Activated CD4-positive, CD25-positive, alpha-beta regulatory T cell treated with anti-CD3 and anti-CD28 coated beads, Interleukin-2, amount 50 U/mL, for 16 hours (primary cell): ENCODE measurements around the gene TNC.

ENCODE experiments used
- DNase-seq: peaks from one replicate; pipeline ENCODE4 v3.0.0-alpha.2; 2020; ENCODE audit warnings: low read depth, low spot score

Gene TNC

DNA sequence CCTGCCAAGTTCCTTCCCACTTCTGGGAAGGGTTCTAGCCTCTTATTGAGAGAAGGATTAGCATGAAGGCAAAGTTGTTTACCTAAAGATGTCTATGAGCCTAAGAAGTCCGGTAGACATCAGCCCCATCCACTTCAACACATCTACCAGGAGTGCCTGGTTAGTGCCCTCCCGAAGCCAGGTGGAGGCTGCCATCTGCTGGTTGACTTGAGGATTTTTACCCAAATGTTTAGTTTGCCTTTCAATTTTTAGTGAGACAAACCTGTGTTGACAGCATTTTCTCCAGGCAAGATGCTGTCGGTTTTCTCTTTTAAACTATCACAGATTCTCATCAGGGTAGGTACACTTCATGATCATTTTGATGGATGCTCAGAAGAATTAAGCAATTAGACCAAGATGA is 104.0 kb downstream of the TNC start:
- peak; percentile 69 for DNase-seq

DNA sequence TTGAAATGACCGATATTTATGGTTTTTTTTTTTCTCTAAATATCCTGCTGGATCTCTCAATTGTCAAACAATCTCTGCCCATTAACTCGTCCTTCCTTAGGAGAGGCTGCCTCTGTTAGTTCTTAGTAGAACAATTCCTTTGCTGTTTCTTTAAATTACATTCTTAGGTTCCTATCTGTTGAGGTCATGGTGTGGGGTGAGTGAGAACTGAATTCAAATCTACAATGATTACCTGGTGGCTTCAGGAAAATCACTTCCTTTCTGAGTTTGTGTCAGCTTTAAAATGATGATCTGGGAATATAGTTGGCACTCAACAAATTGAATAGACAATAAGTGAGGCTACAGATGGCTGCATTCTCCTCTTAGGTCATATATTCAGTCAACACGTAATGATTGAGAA is 105.5 kb downstream of the TNC start:
- no peak for DNase-seq

DNA sequence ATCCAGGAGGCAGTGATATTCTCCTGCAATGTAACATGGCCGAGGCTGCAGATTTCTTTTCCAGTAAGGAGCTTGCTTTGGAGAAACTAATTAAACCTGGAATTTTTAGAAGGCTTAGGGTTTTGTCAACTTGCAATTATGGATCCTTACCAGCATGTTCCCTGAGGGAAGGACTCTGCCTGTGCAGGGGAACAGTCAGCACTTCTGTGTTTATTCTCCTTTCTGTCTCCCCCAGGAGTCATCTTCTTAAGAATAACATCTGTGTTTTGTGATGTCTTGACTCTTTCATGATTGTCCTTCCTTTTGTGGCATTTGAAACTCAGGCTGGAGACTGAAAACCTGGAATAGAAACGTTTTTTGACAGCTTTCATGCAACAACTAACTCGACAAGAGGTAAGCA is 107.1 kb downstream of the TNC start:
- no peak for DNase-seq

DNA sequence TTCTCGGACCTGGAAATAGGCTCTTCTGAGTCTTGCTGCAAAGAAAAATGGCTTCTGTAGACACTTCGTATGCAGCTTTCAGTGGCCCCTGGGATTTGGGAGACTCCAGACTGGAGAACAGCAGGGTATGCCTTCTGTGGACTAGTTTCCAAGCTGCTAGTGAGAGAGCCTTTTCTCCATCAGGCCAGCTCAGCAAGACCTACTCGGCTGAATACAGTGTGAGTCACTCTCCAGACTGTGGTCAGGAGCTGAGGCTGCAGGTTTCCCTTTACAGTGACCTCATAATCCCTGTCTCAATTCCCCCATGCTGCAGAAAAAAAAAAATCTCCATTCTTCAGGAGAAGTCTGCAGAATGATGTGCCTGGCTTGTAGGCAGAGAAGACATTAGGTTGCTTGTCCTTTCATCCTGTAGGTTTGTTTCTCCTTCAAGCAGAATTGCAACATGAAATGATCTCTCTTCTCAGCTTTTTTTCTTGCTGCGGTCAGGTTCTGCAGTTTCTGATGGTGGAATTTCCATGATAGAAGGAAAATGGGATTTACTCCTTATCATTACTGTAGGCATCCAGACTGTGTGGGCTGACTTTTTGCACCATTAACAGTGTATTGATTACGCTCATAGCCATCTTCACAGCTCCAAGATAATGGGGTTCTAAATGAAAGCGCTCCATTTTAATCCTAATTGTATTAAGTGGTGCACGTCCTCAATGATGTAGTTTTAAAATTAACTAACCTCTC is 109.3 kb downstream of the TNC start:
- DNase-seq = no peak

DNA sequence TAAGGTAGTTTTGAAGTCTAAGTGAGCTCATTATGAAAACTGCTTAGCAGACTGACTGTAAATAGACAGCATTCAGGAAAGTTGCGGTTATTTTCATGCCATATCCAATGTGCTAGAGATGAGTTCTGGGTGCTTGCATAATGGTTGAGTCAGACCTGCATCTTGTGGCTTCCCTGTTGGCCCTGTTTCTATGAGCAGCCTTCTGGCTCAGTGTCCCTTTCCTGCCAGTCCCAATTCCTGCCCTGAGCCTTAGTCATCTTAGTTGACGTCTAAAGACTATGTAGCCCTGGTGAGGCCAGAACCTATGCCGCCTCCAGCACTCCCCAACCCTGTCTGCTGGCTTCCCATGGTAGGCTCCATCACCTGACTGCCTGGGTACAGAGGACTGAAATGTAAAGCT is 111.3 kb downstream of the TNC start:
- no peak for DNase-seq

DNA sequence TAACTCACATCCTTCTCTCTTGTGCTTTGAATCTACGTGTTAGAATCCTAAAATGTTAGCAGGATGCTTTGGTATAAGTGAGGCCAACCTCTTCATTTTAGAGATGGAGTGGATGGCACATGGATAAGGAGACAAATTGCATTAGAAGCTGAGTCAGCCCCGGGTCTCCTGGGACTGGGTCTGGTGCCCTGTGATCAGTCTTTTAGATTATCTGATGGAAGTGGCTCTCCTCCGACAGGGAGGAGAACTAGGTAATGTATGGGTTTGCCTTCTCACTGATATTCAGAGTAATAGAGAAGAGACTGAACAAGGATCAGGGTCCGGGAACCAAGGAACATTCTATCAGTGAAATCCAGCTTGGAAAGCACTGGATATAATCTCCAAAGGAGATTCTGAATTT is 112.6 kb downstream of the TNC start:
- no peak for DNase-seq

DNA sequence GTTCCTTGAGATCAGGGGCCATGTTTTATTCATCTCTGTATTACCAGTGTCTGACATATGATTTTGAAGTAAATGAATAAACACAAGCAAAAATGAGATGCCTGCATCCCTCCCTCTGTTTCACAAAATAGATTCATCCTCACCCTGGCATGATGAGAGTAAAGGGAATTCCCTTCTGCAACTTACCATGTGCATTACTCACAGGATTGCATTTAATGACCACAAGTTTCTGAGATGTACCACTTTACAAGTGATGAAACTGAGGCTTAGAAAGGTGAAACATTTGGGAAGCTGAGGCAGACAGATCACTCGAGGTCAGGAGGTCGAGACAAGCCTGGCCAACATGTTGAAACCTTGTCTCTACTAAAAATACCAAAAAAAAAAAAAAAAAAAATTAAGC is 113.4 kb downstream of the TNC start:
- DNase-seq = no peak

DNA sequence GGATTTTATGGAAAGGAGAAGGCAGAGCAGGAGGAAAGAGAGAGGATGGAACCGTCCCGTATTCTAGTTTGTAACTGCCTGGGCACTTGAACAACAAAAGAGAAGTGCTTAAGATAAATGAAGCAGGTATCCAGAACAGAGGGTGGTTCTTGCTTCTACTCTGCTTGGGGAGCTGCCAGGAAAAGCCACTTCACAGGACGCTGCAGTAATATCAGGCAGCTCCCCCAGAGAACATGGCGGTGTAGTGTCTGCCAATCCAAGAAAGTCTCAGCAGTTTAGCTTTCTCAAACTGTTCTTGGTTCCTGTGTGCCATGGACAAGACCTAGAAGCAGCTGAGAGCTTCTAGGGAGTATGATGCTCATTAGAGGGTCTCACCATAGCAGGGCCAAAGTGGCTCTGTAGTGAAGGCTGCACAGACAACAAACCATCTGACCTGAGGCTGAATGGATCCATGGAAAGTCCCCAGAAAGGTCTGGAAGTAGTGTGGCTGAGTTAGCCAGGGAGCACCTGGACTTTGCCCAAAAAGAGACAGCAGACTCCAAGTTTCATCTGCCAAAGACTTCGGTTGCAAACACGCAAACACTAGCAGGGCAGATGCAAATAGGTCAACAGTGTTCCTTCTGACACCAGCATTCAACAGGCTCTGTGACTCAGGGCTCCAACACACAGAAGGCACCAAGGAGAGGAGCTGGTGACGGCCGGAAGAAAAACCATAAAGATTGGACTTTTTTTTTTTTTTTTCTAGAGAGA is 115.4 kb downstream of the TNC start:
- DNase-seq = no peak

DNA sequence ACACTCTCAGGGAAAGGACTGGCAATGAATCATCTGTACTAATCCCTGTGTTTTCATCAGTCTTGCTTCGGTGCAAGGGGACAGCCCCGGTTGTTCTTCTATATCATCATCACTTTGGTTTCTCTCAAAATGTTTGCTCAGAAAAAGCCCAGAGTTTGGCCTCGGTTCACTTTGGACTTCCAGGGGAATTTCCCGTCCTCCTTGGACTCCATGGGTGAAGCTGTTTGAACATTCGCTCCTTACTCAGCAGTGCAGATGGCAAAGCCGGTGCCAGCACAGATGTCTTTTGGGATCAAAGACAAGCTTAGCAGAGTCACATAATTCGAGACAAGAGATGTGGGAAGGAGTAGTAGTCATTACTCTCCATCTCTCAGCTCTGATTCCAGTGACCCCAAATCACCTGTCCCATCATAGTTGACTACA is 117.7 kb downstream of the TNC start:
- DNase-seq = no peak

DNA sequence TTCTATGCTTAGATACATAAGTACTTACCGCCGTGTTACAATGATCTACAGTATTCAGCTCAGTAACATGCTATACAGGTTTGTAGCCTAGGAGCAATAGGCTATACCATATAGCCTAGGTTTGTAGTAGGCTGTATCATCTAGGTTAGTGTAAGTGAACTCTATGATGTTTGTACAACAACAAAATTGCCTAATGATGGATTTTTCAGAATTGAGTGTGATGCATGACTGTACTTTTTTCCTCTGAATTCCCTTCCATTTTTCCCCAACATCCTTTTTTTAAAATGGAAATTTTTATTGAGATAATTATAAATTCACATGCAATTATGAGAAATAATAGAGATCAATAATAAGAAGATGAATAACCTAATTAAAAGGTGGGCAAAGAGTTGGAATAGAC is 119.6 kb downstream of the TNC start:
- DNase-seq = no peak

DNA sequence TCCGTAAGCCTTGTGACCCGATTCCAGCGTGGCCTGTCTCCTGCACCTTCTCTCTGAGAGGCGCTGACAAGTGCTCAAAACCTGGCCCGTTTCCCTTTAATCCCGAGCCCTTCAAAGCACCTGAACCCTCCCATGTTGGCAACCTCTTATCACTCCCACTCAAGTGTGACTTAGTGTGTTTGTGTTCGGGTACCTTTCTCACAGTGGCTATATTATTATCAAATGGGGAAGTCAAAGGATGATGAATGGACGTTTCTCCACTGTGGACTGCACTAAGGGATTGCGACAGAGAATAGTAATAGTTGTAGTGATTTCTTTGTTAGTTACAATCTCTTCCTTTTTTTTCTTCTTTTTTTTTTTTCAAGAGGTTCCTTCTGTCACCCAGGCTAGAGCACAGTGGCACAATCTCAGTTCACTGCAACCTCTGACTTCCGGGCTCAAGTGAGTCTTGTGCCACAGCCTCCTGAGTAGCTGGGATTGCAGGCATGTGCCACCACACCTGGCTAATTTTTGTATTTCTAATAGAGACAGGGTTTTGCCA is 122.2 kb downstream of the TNC start:
- DNase-seq = no peak

DNA sequence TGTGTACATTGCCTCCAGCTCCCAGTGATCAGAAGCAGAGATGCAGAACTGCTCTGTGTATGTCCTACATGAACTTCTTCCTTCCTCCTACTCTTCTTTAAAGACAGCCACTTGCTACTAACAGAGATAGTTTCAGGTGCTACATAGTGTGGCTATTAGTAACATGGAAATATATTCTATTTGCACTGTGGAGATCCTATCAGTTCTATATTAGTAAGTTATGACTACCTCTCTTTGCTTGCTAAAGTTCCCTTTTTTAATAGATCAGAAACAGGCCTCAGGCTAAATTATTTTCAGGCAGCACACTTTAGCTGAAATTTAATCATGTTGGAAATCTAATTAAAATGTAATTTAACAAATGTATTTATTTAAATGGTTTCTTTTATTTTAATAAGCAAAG is 123.2 kb downstream of the TNC start:
- no peak for DNase-seq

DNA sequence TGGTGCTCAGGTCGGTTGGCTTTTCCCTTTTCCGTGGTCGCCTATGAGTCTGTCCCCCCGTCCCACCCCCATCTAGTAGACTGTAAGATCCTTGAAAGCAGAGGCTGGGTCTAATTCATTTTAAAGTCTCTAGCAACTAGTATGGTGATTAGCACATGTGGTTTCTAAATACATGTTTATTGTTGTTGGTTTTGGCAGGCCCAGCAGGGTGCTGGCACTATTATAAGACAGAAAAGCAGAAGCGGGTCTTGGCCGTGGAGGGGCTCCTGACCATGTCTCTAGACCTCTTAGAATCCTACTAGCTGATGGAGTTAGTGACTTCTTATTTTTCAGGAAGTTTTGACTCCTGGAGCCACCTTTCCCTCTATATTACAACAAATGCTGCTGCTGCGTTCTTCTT is 126.1 kb downstream of the TNC start:
- no peak for DNase-seq

DNA sequence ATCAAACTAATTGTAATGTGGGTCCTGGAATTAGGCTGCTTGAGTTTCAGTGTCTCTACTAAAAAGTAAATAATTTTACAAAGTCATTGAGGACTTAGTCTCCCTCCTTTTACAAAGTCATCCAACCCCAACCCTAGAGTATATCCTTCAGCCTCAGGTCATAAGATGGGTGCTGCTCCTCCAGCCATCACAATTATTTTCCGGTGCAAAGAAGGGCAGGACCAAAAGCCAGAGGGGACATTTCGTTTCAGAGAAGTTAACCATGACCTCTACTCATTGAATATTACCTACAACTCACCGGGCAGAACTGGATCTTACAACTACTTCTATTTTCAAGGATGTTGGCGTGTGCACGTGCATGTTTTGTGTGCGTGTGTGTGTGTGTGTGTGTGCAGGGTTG is 127.1 kb downstream of the TNC start:
- DNase-seq = no peak

DNA sequence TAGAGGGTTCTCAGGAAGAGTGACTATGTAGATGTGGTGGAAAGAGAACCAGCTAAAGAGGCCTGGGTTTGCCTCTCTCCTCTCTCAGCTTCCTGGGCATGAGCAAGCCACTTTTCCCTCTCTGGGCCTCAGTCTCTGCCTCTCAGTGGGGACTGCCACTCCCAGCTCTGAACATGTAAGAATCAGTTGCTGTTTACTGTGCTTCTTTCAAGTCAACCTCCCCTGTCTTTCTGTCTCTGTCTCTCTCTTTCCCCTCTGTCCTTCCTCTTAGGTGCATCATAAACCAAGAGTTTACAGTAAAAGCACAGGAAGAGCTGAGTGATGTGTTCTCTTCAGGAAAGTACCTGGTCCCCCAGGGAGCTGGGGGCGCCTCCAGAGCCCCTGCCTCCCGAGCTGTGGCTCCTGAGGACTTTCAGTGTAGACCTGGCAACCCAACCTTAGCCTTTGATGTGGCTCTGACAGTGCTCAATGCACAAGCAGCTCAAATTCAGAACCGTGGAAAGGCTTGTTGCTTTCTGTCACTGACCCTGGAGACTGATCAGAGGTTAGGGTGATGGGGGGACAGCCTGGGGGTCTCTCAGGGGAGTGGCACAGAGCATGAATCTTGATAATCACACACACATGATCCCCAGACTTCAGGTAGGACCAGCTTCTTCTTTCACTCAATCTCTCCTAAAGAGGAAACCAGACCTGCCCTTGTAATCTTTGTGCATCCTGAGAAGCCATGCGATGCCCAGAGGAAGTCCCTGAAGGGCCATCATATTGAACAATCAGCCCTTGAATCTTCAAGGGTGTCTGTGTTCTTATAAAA is 128.2 kb downstream of the TNC start:
- DNase-seq = no peak

DNA sequence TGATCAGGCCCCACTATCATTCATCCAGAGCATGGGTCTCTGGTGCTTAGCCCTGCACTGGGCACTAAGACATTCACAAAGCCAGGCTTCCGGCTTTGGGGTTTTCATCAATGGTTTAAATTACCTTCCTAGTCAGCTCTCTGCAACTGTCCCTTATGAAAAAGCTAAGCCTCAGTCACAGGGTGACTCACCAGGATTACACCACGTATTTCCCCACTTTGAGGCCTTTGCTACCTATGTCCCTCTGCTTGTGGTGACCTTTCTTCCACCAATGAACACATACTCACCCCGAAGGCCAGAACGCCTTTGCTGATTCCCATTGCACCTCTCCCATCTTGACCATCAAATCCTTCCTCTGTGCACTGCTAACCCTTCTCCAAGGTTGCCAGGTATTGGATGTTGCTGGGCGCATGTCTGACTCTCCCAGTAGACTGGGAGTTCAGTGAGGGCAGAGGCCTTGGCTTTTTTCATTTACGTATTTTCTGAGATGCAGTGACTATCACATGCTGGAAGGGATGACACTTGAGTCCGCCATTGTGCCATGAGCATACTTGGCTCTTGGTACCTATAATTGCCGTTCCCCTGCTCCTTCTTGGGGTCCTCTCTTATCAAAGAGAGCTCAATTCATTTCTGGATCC is 128.9 kb downstream of the TNC start:
- DNase-seq = no peak

DNA sequence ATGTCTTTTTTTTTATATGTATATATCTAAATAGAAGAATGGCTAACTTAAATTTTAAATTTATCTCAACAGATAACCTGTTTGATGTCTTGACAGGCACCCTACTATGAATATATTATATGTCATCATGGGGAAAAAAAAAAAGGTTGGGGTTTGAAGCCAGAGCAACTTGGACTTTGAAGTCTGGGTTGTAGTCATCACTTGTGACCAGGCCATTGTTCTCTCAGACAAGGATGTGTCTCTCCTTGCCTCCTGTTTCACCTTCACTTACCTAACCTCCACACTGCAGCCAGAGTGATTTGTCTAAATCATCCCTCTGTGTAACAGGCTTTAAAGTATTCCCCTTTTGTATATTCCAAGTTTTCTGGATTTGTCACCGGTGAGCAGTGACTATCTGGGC is 130.8 kb downstream of the TNC start:
- DNase-seq = no peak

DNA sequence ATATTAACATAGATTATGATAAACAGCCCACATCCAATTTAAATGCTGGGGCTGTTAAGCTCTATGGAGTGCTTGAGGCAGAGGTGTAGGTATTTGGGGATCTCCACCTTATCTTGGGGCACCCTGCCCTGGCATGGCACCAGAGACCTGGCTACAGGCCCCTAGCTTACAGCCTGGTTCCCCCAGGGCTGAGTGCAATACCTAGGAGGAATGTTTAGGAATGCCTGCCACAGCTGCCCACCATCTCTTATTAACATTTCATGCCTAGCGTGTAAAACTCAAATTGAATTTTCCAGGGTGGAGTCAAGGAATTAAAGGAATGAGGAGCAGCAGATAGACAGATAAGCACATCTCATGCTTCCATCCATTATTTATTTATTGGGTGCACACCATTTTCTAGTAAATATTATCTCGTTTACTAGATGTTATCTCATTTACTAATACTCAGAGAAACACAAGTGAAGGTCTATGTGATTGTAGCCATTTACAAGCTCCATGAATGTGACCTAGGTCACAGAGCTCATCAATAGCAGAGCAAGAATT is 131.9 kb downstream of the TNC start:
- no peak for DNase-seq

DNA sequence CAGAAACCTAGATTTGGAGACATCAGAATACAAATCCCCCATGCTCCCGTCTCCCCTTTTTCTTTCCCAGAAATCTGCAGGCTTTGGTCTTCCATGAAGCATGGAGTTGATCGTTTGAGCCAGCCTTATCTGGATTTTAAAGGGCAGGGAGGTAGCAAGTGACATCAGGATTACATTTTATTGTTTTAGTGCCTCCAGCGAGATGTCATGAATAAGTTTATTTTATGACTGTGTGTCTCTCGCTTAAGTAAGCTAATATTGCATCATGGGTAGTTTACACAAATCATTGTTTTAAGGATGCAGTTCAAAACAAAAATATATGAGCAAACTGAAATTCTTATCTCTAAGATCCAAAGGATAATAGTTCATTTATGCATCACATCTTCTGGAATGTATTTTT is 136.9 kb downstream of the TNC start:
- no peak for DNase-seq

DNA sequence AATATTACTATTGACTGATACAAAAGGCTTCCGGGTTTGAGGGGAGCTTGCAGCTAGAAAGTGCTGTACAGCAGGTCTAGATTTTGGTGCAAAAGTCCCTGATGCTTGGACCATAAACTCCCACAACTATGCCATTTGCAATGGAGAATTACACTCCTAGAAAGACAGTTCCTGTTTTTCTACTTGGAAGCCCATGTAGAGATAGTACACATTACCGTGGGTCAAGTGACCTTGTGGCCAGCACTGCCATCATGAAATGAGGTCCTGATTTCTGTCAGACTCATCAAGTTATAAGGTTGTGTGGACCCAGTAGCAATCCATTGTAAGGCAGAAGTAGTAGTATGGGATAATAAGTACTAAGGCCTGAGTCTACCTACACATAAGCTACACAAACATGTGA is 144.7 kb downstream of the TNC start:
- DNase-seq = no peak

DNA sequence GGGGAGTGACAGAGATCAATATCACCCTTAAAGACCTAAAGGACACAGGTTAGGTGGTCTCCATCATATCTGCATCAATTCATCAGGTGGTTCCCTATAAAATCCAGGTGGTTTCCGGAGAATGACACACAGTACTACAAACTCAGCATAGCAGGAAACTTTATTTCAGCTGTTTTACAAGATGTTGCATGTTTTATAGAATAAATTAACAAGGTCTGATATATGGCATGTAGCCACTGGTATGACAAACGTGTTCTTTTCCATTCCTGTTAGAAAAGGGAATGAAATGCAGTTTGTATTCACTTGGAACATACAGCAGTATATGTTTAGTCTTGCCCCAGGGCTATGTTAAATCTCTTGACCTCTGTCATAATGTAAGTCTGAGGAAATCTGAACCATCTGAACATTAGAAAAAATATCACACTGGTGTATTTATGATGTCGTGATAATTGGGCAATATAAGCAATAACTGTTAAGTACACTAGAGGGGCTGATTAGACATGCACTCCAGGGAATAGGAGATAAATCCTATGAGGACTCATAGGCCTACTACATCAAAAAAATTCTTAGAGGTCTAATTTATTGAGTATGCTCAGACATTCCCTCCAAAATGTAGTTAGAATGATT is 145.3 kb downstream of the TNC start:
- DNase-seq = no peak
